Dermis microvascular lymphatic vessel endothelial cell (primary cell): Measurements from ENCODE around the gene PRPF31. TPM values are rescaled to one million over a fixed set of nuclear protein-coding genes. Genes with fewer than 3 reads are reported as not detected.

ENCODE experiments used
- total RNA-seq: library from RNA; depleted of rRNA; stranded (reverse); fragments of >200 nt; gene quantifications from 2 replicates; pipeline ENCODE4 v1.2.1, GENCODE V29; 2014

PRPF31 gene
- total RNA-seq, 1 donor from 2014 or later = 60.3 TPM

Other genes with a start within 250 kb of the PRPF31 start
- 5.9 and 12.5 TPM in 2 replicates for gene MYADM, start 247.9 kb upstream of the PRPF31 start, total RNA-seq
- gene PRKCG, start 233.6 kb upstream of the PRPF31 start, total RNA-seq = not detected in 2 replicates
- gene CACNG7, start 206.5 kb upstream of the PRPF31 start, total RNA-seq = not detected in 2 replicates
- 0.13 TPM in 2 replicates for gene CACNG8, start 152.8 kb upstream of the PRPF31 start, total RNA-seq
- 0.38 and 0.77 TPM in 2 replicates for gene CACNG6, start 124.1 kb upstream of the PRPF31 start, total RNA-seq
- not detected in 2 replicates for gene VSTM1, start 51.9 kb upstream of the PRPF31 start, total RNA-seq
- gene TARM1, start 34.4 kb upstream of the PRPF31 start, total RNA-seq = not detected in 2 replicates
- under 0.01 TPM in 1 of 2 replicates, not detected in the other for gene OSCAR, start 15.0 kb upstream of the PRPF31 start, total RNA-seq
- gene NDUFA3, start 12.9 kb upstream of the PRPF31 start, total RNA-seq = 17.1 and 19.8 TPM in 2 replicates
- gene TFPT, start 97 bp upstream of the PRPF31 start, total RNA-seq = 19.1 and 19.6 TPM in 2 replicates
- gene CNOT3, start 22.0 kb downstream of the PRPF31 start, total RNA-seq = 4.9 and 6.7 TPM in 2 replicates
- 4.4 TPM in 2 replicates for gene LENG1, start 44.0 kb downstream of the PRPF31 start, total RNA-seq
- gene TMC4, start 57.4 kb downstream of the PRPF31 start, total RNA-seq = 0.25 TPM in 1 of 2 replicates, not detected in the other
- 10.1 and 20.5 TPM in 2 replicates for gene MBOAT7, start 73.8 kb downstream of the PRPF31 start, total RNA-seq
- gene TSEN34, start 75.6 kb downstream of the PRPF31 start, total RNA-seq = 45.4 and 50.3 TPM in 2 replicates
- gene RPS9, start 85.1 kb downstream of the PRPF31 start, total RNA-seq = 2,300 and 2,729 TPM in 2 replicates
- not detected in 2 replicates for gene LILRB3, start 107.3 kb downstream of the PRPF31 start, total RNA-seq
- gene LILRA6, start 127.0 kb downstream of the PRPF31 start, total RNA-seq = not detected in 2 replicates
- gene LILRB5, start 141.5 kb downstream of the PRPF31 start, total RNA-seq = not detected in 2 replicates
- gene LILRB2, start 165.4 kb downstream of the PRPF31 start, total RNA-seq = not detected in 2 replicates
- not detected in 2 replicates for gene LILRA5, start 197.4 kb downstream of the PRPF31 start, total RNA-seq
- not detected in 2 replicates for gene LILRA4, start 223.4 kb downstream of the PRPF31 start, total RNA-seq
- gene LAIR1, start 249.2 kb downstream of the PRPF31 start, total RNA-seq = not detected in 2 replicates